Liver (tissue), 9 donors: ENCODE results near the gene C10orf120. TPM values are rescaled to one million over a fixed set of nuclear protein-coding genes. Genes with fewer than 3 reads are reported as not detected.

Experiments used
- DNase-seq: peaks from one replicate; pipeline ENCODE4 v3.0.0-alpha.2; 2017; ENCODE audit warnings: low spot score
- H3K27ac ChIP-seq, 2 donors: one replicate each; pipeline ENCODE4 v1.7.0; 2013; ENCODE audit warnings: inconsistent platforms in 2 of 2, low read length in 2 of 2, control low read depth in 1 of 2, low read depth in 1 of 2, mild to moderate bottlenecking in 1 of 2
- H3K27me3 ChIP-seq, 4 donors: one replicate each; pipeline versions ENCODE4 v1.6.1 to v1.7.0; 2013; ENCODE audit warnings: low read length in 3 of 4, inconsistent platforms in 1 of 4, mild to moderate bottlenecking in 1 of 4, moderate library complexity in 1 of 4; ENCODE audit not compliant: control insufficient read depth in 4 of 4, insufficient read depth in 4 of 4
- H3K36me3 ChIP-seq, 4 donors: one replicate each; pipeline versions ENCODE4 v1.6.1 to v1.7.0; 2013; ENCODE audit warnings: low read length in 3 of 4, mild to moderate bottlenecking in 3 of 4, low read depth in 1 of 4, moderate library complexity in 1 of 4; ENCODE audit not compliant: control insufficient read depth in 4 of 4, insufficient read depth in 3 of 4
- H3K4me1 ChIP-seq, 4 donors: one replicate each; pipeline versions ENCODE4 v1.6.1 to v1.7.0; 2013; ENCODE audit warnings: low read length in 3 of 4, mild to moderate bottlenecking in 3 of 4, moderate library complexity in 1 of 4; ENCODE audit not compliant: control insufficient read depth in 4 of 4, insufficient read depth in 4 of 4
- H3K4me3 ChIP-seq, 3 donors: one replicate each; pipeline versions ENCODE4 v1.6.1 to v1.7.0; 2013; ENCODE audit warnings: low read length in 3 of 3, control low read depth in 1 of 3, low read depth in 1 of 3, mild to moderate bottlenecking in 1 of 3
- H3K9ac ChIP-seq, 2 donors: one replicate each; pipeline ENCODE4 v1.7.0; 2013; ENCODE audit warnings: low read length in 2 of 2, mild to moderate bottlenecking in 2 of 2, moderate library complexity in 2 of 2, control low read depth in 1 of 2, low read depth in 1 of 2
- H3K9me3 ChIP-seq, 4 donors: one replicate each; pipeline versions ENCODE4 v1.6.1 to v1.7.0; 2013; ENCODE audit warnings: low read length in 3 of 4; ENCODE audit not compliant: control insufficient read depth in 4 of 4
- EGR1 ChIP-seq, 2 donors: IDR thresholded peaks; 2 replicates each; pipeline ENCODE4 v1.6.1; 2016 to 2018; ENCODE audit warnings: antibody characterized with exemption in 2 of 2, low read depth in 2 of 2
- FOXA1 ChIP-seq: IDR thresholded peaks from 2 replicates; pipeline ENCODE4 v1.6.1; 2016; ENCODE audit warnings: antibody characterized with exemption
- HNF4A ChIP-seq, 2 donors: conservative IDR thresholded peaks; 2 replicates each; pipeline ENCODE4 v1.6.1; 2016; ENCODE audit warnings: antibody characterized with exemption in 2 of 2, mild to moderate bottlenecking in 2 of 2
- HNF4G ChIP-seq: IDR thresholded peaks from 2 replicates; pipeline ENCODE4 v1.6.1; 2016; ENCODE audit warnings: antibody characterized with exemption
- JUND ChIP-seq, 2 donors: IDR thresholded peaks; 2 replicates each; pipeline ENCODE4 v1.6.1; 2016; ENCODE audit warnings: antibody characterized with exemption in 2 of 2
- NR2F2 ChIP-seq: IDR thresholded peaks from 2 replicates; pipeline ENCODE4 v1.6.1; 2016; ENCODE audit warnings: antibody characterized with exemption
- SP1 ChIP-seq: IDR thresholded peaks from 2 replicates; pipeline ENCODE4 v1.6.1; 2018; ENCODE audit warnings: antibody characterized with exemption, mild to moderate bottlenecking
- TAF1 ChIP-seq: conservative IDR thresholded peaks from 2 replicates; pipeline ENCODE4 v1.6.1; 2016; ENCODE audit warnings: antibody characterized with exemption, mild to moderate bottlenecking
- WGBS: extraction: QIAGEN DNeasy Blood & Tissue Kit; methylation state at CpG from one replicate; pipeline ENCODE4 v1.1.7; 2013; 5-methylcytosine and 5-hydroxymethylcytosine counted together
- polyA plus RNA-seq, 2 donors: library from polyadenylated mRNA; stranded (reverse) in 1 of 2; unstranded in 1 of 2; fragments of 200-250 nt in 1 of 2; fragments of >200 nt in 1 of 2; fragmentation: Nextera tagmentation in 1 of 2; extraction: Ambion mirVana in 1 of 2; gene quantifications; one replicate each; pipeline versions ENCODE4 v1.2.1 to v1.2.3, GENCODE V29; 2013 to 2015
- total RNA-seq, 2 donors: library from RNA; depleted of rRNA; stranded (reverse); fragments of >200 nt; gene quantifications; one replicate each; pipeline ENCODE4 v1.2.3, GENCODE V29; 2014
- TF ChIP-seq, protein P1 (sequence below): IDR thresholded peaks from 2 replicates; pipeline ENCODE4 v1.6.1; 2016; ENCODE audit warnings: antibody characterized with exemption
- TF ChIP-seq, protein P2 (sequence below): IDR thresholded peaks from 2 replicates; pipeline ENCODE4 v1.6.1; 2016; ENCODE audit warnings: antibody characterized with exemption
- TF ChIP-seq, protein P3 (sequence below): fragments of 150-350 bp; IDR thresholded peaks from 2 replicates; pipeline ENCODE4 v1.5.1; 2017; ENCODE audit warnings: improper control_type of control experiment, low read depth, low read length; ENCODE audit not compliant: missing input control
- TF ChIP-seq, protein P4 (sequence below): IDR thresholded peaks from 2 replicates; pipeline ENCODE4 v1.6.1; 2016; ENCODE audit warnings: antibody characterized with exemption, mild to moderate bottlenecking
- donor health status: healthy.
- donor health status: healthy.
- donor health status: healthy.
- donor health status: healthy.
- donor health status: healthy.

Gene C10orf120
- total and polyA plus RNA-seq, 4 donors: not detected

DNA sequence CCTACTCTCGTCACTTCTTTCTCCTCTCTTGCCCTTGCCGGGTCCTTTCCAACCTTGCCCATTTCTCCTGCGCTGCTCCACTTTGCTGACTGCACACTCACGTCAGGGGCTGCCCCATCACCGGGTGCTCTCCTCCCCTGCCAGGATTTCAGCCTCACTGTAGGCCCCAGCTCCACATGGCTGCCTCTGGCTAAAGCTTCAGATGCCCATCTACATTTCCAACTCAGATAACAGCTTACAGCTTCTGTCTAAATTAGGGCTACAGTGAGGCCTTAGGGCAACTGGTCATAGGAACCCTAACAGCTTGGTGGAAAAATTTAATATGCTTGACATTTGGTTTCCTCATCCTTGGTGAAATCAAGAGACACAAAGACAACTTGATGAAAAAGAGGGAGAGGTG is 25.9 kb downstream of the C10orf120 start (continued):
- TF ChIP-seq, protein P1, sequence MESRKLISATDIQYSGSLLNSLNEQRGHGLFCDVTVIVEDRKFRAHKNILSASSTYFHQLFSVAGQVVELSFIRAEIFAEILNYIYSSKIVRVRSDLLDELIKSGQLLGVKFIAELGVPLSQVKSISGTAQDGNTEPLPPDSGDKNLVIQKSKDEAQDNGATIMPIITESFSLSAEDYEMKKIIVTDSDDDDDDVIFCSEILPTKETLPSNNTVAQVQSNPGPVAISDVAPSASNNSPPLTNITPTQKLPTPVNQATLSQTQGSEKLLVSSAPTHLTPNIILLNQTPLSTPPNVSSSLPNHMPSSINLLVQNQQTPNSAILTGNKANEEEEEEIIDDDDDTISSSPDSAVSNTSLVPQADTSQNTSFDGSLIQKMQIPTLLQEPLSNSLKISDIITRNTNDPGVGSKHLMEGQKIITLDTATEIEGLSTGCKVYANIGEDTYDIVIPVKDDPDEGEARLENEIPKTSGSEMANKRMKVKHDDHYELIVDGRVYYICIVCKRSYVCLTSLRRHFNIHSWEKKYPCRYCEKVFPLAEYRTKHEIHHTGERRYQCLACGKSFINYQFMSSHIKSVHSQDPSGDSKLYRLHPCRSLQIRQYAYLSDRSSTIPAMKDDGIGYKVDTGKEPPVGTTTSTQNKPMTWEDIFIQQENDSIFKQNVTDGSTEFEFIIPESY: no peak
- TF ChIP-seq HNF4A (conservative IDR thresholded peaks at IDR 0.05) (no peak), NR2F2 (no peak)

DNA sequence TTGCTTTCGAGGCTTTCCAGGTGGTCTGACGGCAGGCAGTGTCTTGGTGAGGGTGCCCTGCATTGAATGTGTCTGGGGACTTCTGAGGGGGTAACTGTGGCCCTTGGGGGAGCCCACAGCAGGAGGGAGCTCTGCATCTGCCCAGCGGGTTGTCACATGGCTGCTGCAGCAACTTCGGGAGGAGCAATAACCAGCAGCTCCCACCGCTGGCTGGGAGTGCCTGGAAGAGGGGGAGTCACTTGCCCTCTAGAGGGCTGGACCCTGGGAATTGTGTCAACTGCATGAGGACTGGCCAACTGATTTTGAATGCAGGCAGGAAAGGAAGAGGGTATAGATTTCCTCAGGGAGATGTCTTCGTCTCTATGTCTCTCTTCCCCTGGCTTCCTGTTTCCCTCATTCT is 26.4 kb downstream of the C10orf120 start:
- Histone ChIP-seq H3K9me3 (no peaks in the 10 kb centered on the region), H3K27ac (no peak overlapping the region), H3K9ac (no peak overlapping the region), H3K4me1 (no peaks in the 10 kb centered on the region), H3K4me3 (no peak overlapping the region), H3K27me3 (peaks cover 0 to 2% (median 0%) of the 10 kb centered on the region in 4 donors), H3K36me3 (no peaks in the 10 kb centered on the region)
- TF ChIP-seq EGR1 (IDR thresholded peaks at IDR 0.05; ENCODE audit: low read depth in 2 of 2) (no peak), JUND (IDR thresholded peaks at IDR 0.05) (no peak), SP1 (no peak), HNF4A (conservative IDR thresholded peaks at IDR 0.05) (no peak), NR2F2 (no peak)
- TF ChIP-seq, protein P1: no peak
- TF ChIP-seq, protein P2, sequence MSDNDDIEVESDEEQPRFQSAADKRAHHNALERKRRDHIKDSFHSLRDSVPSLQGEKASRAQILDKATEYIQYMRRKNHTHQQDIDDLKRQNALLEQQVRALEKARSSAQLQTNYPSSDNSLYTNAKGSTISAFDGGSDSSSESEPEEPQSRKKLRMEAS: no peak
- TF ChIP-seq, protein P3, sequence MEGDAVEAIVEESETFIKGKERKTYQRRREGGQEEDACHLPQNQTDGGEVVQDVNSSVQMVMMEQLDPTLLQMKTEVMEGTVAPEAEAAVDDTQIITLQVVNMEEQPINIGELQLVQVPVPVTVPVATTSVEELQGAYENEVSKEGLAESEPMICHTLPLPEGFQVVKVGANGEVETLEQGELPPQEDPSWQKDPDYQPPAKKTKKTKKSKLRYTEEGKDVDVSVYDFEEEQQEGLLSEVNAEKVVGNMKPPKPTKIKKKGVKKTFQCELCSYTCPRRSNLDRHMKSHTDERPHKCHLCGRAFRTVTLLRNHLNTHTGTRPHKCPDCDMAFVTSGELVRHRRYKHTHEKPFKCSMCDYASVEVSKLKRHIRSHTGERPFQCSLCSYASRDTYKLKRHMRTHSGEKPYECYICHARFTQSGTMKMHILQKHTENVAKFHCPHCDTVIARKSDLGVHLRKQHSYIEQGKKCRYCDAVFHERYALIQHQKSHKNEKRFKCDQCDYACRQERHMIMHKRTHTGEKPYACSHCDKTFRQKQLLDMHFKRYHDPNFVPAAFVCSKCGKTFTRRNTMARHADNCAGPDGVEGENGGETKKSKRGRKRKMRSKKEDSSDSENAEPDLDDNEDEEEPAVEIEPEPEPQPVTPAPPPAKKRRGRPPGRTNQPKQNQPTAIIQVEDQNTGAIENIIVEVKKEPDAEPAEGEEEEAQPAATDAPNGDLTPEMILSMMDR: no peak
- 60% methylated on average over 6 of the region's 6 CpGs for WGBS
- no peak for DNase-seq

DNA sequence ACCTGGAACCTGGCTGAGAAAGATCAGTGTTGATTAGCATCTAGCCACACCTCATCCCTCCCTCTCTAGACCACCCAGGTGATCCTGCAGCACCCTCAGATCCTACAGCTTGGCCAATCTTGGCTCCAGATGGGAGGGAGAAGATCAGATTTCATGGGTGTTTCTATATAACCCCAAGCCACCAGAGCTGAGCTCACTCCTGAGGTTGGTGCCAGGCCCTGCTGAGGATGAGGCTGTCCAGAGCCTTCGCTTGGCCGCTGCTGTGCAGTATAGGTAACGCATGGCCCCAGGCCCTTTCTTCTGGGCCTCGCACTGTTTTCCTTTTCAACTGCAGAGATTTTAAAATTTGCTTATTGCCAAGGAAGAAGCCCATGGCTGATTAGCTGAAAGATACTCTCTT is 27.0 kb downstream of the C10orf120 start:
- TF ChIP-seq JUND (IDR thresholded peaks at IDR 0.05) (no peak), FOXA1 (no peak), SP1 (no peak), TAF1 (no peak), HNF4G (no peak)
- TF ChIP-seq, protein P1: no peak
- TF ChIP-seq, protein P4, sequence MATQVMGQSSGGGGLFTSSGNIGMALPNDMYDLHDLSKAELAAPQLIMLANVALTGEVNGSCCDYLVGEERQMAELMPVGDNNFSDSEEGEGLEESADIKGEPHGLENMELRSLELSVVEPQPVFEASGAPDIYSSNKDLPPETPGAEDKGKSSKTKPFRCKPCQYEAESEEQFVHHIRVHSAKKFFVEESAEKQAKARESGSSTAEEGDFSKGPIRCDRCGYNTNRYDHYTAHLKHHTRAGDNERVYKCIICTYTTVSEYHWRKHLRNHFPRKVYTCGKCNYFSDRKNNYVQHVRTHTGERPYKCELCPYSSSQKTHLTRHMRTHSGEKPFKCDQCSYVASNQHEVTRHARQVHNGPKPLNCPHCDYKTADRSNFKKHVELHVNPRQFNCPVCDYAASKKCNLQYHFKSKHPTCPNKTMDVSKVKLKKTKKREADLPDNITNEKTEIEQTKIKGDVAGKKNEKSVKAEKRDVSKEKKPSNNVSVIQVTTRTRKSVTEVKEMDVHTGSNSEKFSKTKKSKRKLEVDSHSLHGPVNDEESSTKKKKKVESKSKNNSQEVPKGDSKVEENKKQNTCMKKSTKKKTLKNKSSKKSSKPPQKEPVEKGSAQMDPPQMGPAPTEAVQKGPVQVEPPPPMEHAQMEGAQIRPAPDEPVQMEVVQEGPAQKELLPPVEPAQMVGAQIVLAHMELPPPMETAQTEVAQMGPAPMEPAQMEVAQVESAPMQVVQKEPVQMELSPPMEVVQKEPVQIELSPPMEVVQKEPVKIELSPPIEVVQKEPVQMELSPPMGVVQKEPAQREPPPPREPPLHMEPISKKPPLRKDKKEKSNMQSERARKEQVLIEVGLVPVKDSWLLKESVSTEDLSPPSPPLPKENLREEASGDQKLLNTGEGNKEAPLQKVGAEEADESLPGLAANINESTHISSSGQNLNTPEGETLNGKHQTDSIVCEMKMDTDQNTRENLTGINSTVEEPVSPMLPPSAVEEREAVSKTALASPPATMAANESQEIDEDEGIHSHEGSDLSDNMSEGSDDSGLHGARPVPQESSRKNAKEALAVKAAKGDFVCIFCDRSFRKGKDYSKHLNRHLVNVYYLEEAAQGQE: no peak
- Histone ChIP-seq H3K27ac (no peak overlapping the region), H3K4me1 (no peaks in the 10 kb centered on the region), H3K4me3 (no peak overlapping the region), H3K9me3 (no peaks in the 10 kb centered on the region), H3K9ac (no peak overlapping the region), H3K27me3 (no peaks in the 10 kb centered on the region), H3K36me3 (no peaks in the 10 kb centered on the region)
- WGBS: 85% methylated on average over 4 of the region's 4 CpGs
- no peak for DNase-seq
